ENCODE measurements around the gene IGFBP6. TPM values are rescaled to one million over a fixed set of nuclear protein-coding genes. Genes with fewer than 3 reads are reported as not detected.
A peak's percentile ranks its signal among the peaks of the same experiment; 100 is the strongest.

The IGFBP6 gene
- total RNA-seq, 1 donor from 2014 or later: 102 TPM

GRCh38 chr12:53143355-53143754 lies 45.9 kb downstream of the IGFBP6 start:
- TF ChIP-seq, protein P1, sequence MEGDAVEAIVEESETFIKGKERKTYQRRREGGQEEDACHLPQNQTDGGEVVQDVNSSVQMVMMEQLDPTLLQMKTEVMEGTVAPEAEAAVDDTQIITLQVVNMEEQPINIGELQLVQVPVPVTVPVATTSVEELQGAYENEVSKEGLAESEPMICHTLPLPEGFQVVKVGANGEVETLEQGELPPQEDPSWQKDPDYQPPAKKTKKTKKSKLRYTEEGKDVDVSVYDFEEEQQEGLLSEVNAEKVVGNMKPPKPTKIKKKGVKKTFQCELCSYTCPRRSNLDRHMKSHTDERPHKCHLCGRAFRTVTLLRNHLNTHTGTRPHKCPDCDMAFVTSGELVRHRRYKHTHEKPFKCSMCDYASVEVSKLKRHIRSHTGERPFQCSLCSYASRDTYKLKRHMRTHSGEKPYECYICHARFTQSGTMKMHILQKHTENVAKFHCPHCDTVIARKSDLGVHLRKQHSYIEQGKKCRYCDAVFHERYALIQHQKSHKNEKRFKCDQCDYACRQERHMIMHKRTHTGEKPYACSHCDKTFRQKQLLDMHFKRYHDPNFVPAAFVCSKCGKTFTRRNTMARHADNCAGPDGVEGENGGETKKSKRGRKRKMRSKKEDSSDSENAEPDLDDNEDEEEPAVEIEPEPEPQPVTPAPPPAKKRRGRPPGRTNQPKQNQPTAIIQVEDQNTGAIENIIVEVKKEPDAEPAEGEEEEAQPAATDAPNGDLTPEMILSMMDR (conservative IDR thresholded peaks at IDR 0.05; ENCODE audit: low read depth, low read length): no peak
- DNase-seq (ENCODE audit: low read depth): no peak
- H3K4me3 ChIP-seq (ENCODE audit: low read depth, low read length): no peak overlapping the region

DNA sequence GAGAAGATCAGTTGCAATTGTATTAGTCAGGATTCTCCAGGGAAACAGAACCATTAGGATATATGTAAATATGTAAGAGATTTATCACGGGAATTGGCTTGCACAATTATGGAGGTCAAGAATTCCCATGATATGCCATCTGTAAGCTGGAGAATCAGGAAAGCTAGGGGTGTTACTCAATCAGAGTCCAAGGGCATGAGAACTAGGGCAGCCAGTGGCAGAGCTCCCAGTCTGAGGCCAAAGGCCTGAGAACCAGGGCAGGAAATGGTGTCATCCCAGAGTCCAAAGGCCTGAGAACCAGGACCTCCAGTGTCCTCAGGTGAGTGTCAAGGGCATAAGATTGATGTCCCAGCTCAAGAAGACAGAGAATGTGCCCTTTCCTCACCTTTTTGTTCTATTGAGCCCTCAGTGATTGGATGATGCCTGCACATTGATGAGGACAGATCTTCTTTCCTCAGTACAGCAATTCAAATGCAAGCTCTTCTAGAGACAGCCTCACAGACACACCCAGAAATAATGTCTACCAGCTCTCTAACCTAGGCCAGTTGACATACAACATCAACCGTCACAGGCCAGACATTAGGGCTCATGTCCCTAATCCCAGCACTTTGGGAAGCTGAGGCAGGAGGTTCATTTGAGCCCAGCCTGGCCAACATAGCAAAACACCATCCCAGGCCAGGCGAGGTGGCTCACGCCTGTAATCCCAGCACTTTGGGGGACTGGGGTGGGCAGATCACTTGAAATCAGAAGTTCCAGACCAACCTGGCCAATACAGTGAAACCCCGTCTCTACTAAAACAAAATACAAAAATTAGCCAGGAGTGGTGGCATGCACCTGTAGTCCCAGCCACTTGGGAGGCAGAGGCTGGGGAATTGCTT lies 48.2 kb downstream of the IGFBP6 start:
- peak; percentile 23 for DNase-seq (ENCODE audit: low read depth)
- TF ChIP-seq, protein P1 (conservative IDR thresholded peaks at IDR 0.05; ENCODE audit: low read depth, low read length): no peak
- no peak overlapping the region for H3K4me3 ChIP-seq (ENCODE audit: low read depth, low read length)

GRCh38 chr12:53147181-53147580 lies 49.7 kb downstream of the IGFBP6 start:
- H3K4me3 ChIP-seq (ENCODE audit: low read depth, low read length): no peak overlapping the region
- TF ChIP-seq, protein P1 (conservative IDR thresholded peaks at IDR 0.05; ENCODE audit: low read depth, low read length): no peak

DNA sequence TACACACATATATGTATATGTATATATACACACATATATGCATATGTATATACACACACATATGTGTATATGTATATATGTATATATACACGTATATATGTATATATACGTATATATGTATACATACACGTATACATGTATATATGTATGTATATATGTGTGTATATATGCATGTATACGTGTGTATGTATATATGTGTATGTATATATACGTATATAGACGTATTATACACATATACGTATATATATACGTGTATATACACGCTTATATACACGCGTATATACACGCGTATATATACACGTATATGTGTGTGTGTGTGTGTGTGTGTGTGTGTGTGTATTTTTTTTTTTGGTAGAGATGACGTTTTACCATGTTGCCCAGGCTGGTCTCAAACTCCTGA lies 50.2 kb downstream of the IGFBP6 start:
- no peak overlapping the region for H3K4me3 ChIP-seq (ENCODE audit: low read depth, low read length)
- TF ChIP-seq, protein P1 (conservative IDR thresholded peaks at IDR 0.05; ENCODE audit: low read depth, low read length): no peak
- DNase-seq (ENCODE audit: low read depth): no peak

More at GRCh38 chr12:53147181-53147580, 49.7 kb downstream of the IGFBP6 start:
- no peak for DNase-seq (ENCODE audit: low read depth)

DNA sequence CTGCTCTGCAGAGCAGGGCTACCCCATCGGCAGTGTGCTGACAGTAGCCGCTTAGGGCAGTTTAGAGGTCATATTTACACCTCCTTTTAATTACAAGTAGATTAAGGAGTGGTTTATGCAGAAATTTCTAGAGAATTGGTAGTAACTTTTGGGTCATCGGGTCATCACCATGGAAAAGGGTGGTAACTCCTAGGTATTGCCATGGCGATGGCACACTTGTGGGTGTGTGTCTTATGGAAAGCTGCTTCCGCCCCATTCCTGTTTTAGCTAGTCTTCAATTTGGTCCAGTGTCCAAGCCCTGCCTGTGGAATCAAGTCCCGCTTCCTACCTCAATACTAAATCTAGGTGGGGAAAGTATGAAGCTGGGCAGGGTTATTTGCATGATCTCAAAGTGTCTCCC lies 53.6 kb downstream of the IGFBP6 start:
- H3K4me3 ChIP-seq (ENCODE audit: low read depth, low read length): no peak overlapping the region
- TF ChIP-seq, protein P1 (conservative IDR thresholded peaks at IDR 0.05; ENCODE audit: low read depth, low read length): no peak
- no peak for DNase-seq (ENCODE audit: low read depth)

Other genes starting within 250 kb of the IGFBP6 start
- gene KRT78, start 248.7 kb upstream of the IGFBP6 start, total RNA-seq: not detected in 2 replicates
- gene KRT8, start 192.6 kb upstream of the IGFBP6 start, total RNA-seq: 1,207 and 1,417 TPM in 2 replicates
- gene KRT18, start 148.5 kb upstream of the IGFBP6 start, total RNA-seq: 1,855 and 2,668 TPM in 2 replicates
- gene EIF4B, start 91.2 kb upstream of the IGFBP6 start, total RNA-seq: 371 and 447 TPM in 2 replicates
- 6.7 and 10.8 TPM in 2 replicates for gene TNS2, start 47.6 kb upstream of the IGFBP6 start, total RNA-seq
- gene SPRYD3, start 18.3 kb upstream of the IGFBP6 start, total RNA-seq: 24.5 and 26.1 TPM in 2 replicates
- gene SOAT2, start 5.8 kb downstream of the IGFBP6 start, total RNA-seq: not detected in 2 replicates
- gene ZNF740, start 83.1 kb downstream of the IGFBP6 start, total RNA-seq: 5.5 and 7.0 TPM in 2 replicates
- 1.6 and 10.4 TPM in 2 replicates for gene CSAD, start 83.3 kb downstream of the IGFBP6 start, total RNA-seq
- 0.46 and 3.3 TPM in 2 replicates for gene ITGB7, start 109.6 kb downstream of the IGFBP6 start, total RNA-seq
- 4.2 and 6.1 TPM in 2 replicates for gene RARG, start 134.5 kb downstream of the IGFBP6 start, total RNA-seq
- gene ESPL1, start 170.6 kb downstream of the IGFBP6 start, total RNA-seq: 32.0 and 40.1 TPM in 2 replicates
- gene PFDN5, start 197.9 kb downstream of the IGFBP6 start, total RNA-seq: 353 and 443 TPM in 2 replicates
- 65.3 and 70.9 TPM in 2 replicates for gene MYG1, start 202.0 kb downstream of the IGFBP6 start, total RNA-seq
- gene AAAS, start 223.9 kb downstream of the IGFBP6 start, total RNA-seq: 80.3 and 84.5 TPM in 2 replicates
- gene SP7, start 238.7 kb downstream of the IGFBP6 start, total RNA-seq: not detected in 2 replicates

All from epithelial cell of proximal tubule (primary cell).